Activated CD8-positive, alpha-beta memory T cell treated with anti-CD3 and anti-CD28 coated beads, Interleukin-2, amount 10 ng/mL, durations not matched to agents 7 days and 5 days (primary cell): Measurements from ENCODE around the gene CPVL. TPM values are rescaled to one million over a fixed set of nuclear protein-coding genes. Genes with fewer than 3 reads are reported as not detected.

ENCODE experiments used
- ATAC-seq: fragments of 150-1000 bp; cut with Tn5 transposase; one replicate; pipeline ENCODE4 v1.10.0; 2021; ENCODE audit warnings: moderate library complexity
- CTCF ChIA-PET: fragments of 350-600 bp; sonication (Branson Sonifier 250); formaldehyde crosslinking; loops from one replicate; lab custom pipeline; 2021; ENCODE audit warnings: antibody characterized with exemption; lab: Charles Lee
- DNase-seq: peaks from one replicate; pipeline ENCODE4 v3.0.0-alpha.2; 2020
- H3K27ac Mint-ChIP-seq: one replicate; pipeline ENCODE4 v1.8.0; 2021; ENCODE audit warnings: mild to moderate bottlenecking, mixed read lengths
- H3K27me3 Mint-ChIP-seq: one replicate; pipeline ENCODE4 v1.8.0; 2021; ENCODE audit warnings: mixed read lengths
- H3K36me3 Mint-ChIP-seq: one replicate; pipeline ENCODE4 v1.8.0; 2021; ENCODE audit warnings: mild to moderate bottlenecking, mixed read lengths
- H3K4me1 Mint-ChIP-seq: one replicate; pipeline ENCODE4 v1.8.0; 2021; ENCODE audit warnings: mixed read lengths
- H3K4me3 Mint-ChIP-seq: one replicate; pipeline ENCODE4 v1.8.0; 2021; ENCODE audit warnings: mild to moderate bottlenecking, moderate library complexity, mixed read lengths
- H3K9me3 Mint-ChIP-seq: one replicate; pipeline ENCODE4 v1.8.0; 2022; ENCODE audit warnings: low read depth, mixed read lengths
- total RNA-seq, 2 experiments: library from RNA; stranded (reverse); gene quantifications; one replicate each; pipeline ENCODE4 v1.2.3, GENCODE V29; 2021

Gene CPVL
- total RNA-seq, 2 experiments from 2014 or later: 0.33 to 1.8 TPM

DNA sequence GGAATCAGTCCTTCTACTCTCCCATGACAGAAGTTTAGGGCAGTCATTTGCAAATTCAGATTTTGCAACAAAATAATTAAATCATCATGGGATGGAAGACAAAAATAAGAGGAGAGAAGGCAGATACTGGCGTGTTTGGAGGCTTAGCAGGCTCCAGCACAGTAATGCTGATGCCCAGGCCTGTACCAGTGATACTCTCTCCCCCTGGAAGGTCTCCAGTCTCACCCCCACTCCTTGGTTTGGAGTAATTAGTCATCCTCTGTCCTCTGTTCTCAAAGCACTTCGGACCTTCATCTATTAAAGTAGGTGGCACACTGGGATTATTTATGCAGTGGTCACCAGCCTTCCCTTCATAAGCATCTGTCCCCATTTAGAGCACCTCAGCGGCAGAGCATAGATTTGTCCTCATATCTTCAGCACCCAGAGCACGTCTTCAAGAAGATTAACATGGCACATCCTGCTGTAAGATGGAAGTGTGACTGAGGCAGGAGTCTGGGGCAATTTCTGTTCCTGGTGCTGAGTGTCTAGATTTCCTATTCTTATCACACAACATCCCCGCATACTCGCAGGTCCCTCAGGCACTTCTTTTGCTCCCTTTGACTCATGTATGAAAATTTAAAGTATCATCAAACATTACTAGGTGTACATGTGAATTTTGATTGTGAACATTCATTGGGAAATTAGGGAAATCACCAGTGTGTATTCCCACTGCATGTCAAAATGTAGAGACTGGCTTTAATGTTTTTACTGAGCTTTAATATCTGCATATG is 156.9 kb downstream of the CPVL start:
- DNase-seq (no peak), ATAC-seq (no peak)
- H3K36me3 Mint-ChIP-seq: no peaks in the 10 kb centered on the region
- H3K27me3 Mint-ChIP-seq: peaks cover 17% of the 10 kb centered on the region
- CTCF ChIA-PET: no interaction called here
- H3K4me1 Mint-ChIP-seq: no peaks in the 10 kb centered on the region
- H3K4me3 Mint-ChIP-seq: no peak overlapping the region
- H3K27ac Mint-ChIP-seq: no peak overlapping the region
- no peaks in the 10 kb centered on the region for H3K9me3 Mint-ChIP-seq

DNA sequence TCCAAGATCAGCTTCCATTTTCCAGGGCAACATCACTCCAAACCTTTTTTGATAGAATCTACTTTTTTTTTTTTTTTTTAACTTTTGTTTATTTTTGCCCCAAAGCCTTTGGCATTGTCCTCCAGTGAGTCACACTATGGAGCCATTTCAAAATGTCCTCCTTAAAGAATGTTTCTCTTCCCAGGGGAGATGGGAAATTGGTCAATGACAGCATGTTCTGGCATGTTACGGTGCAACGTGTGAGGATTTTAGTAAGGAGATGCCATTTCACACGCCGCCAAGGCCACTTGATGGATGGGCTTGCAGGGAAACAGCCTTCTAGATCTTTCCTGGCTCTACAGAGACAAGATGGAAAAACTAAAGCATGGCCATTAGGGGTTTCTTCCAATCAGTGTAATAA is 157.5 kb downstream of the CPVL start:
- Mint-ChIP-seq H3K36me3 (no peaks in the 10 kb centered on the region), H3K9me3 (no peaks in the 10 kb centered on the region), H3K4me3 (no peak overlapping the region), H3K27me3 (peaks cover 22% of the 10 kb centered on the region), H3K27ac (no peak overlapping the region), H3K4me1 (no peaks in the 10 kb centered on the region)
- CTCF ChIA-PET: no interaction called here
- ATAC-seq (no peak), DNase-seq (no peak)

DNA sequence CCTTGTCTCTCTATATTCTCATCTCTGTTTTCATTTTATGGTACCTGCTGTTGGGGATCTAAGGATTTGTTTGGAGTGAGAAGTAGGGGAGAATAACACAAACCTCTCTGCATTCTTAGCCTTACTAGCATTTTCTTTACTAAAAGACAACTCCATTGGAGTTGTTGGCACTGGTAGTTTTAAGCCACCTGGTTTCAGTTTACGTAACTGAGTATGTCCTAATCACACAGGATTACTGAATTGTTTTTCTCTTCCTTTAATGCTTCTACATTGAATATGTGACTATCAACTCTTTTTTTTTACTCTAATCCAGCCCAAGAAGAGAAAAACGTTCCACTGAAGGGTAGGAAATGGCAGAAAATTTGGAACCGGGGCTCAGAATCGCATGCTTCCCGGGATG is 158.2 kb downstream of the CPVL start:
- Mint-ChIP-seq H3K4me3 (no peak overlapping the region), H3K27me3 (peaks cover 21% of the 10 kb centered on the region), H3K36me3 (no peaks in the 10 kb centered on the region), H3K27ac (no peak overlapping the region), H3K9me3 (no peaks in the 10 kb centered on the region), H3K4me1 (no peaks in the 10 kb centered on the region)
- ATAC-seq: no peak
- no peak for DNase-seq
- CTCF ChIA-PET: no interaction called here

DNA sequence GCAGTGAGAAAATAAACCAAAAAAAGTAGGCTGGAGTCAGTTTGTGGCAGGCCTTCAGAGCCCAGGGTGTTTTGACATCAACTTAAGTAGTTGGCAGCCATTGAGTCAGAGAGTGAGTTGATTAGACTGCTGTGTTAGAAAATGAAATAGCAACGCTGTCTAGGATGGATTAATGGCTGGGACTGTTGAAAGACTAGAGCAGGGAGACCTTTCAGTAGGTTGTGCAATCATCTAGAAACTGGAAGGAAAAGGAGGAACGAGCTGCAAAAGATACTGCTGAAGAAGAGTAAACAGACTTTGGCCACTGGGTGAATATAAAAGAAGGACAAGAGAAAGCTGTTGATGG is 159.6 kb downstream of the CPVL start:
- H3K36me3 Mint-ChIP-seq: no peaks in the 10 kb centered on the region
- DNase-seq: no peak
- H3K4me1 Mint-ChIP-seq: no peaks in the 10 kb centered on the region
- no peak overlapping the region for H3K4me3 Mint-ChIP-seq
- no peak for ATAC-seq
- peaks cover 19% of the 10 kb centered on the region for H3K27me3 Mint-ChIP-seq
- CTCF ChIA-PET: no interaction called here
- no peaks in the 10 kb centered on the region for H3K9me3 Mint-ChIP-seq
- no peak overlapping the region for H3K27ac Mint-ChIP-seq

DNA sequence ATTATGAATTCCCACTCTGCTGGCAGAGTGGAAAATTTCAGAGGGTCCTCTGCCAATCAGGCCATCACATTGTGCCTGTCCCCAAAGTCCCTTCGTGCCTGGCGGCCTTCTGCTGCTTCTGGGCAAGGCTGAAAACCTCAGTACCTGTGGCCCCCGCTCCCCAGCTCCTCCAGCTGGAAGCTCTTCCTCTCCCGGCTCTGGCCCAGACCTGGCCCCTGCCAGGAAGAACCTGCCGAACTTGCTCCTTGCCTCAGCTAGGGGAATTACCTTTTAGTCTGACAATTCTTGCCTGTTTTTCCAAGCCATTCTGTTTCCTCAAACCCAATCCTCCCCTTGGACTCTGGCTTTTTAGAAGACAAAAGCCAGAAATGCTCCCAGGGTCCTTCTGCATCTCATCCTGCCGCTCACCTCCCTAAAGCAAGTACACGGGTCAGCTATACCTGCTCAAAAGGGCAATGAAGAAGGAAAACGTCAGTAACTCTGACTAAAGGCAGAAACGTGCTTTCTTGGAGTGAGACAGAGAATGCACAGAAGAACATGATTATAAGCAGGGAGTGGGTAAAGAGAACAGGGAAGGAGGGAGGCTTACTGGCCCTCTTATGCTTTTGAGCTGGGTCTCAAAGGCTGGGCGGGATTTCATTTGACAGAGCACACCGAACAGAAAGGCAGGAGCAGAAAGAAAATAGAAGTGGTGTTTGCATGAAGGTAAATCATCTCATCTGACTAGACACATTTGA is 160.1 kb downstream of the CPVL start:
- Mint-ChIP-seq H3K4me1 (no peaks in the 10 kb centered on the region), H3K27ac (no peak overlapping the region), H3K36me3 (no peaks in the 10 kb centered on the region), H3K27me3 (peaks cover 20% of the 10 kb centered on the region), H3K4me3 (no peak overlapping the region), H3K9me3 (no peaks in the 10 kb centered on the region)
- CTCF ChIA-PET: no interaction called here
- DNase-seq: no peak
- no peak for ATAC-seq

DNA sequence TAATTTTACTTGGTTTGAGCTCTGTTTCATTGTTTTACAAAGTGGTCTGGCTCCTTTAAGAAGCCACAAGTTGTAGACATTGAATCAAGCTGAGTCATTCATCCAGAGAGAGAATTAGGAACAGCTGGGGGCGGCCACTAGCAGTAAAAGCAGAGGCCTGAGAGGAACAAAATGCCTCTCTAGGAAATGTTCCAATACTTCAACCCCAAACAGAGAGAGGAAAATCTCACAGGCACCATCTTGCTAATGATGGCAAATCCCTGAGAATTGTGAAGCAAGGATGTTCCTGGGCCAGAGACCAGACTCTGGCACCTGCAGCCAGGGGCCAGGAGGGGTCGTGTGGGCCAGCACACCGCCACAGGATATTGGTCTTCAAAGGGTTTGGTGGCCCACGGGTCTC is 161.7 kb downstream of the CPVL start:
- DNase-seq (no peak), ATAC-seq (no peak)
- Mint-ChIP-seq H3K36me3 (no peaks in the 10 kb centered on the region), H3K27ac (no peak overlapping the region), H3K9me3 (no peaks in the 10 kb centered on the region), H3K4me1 (no peaks in the 10 kb centered on the region), H3K4me3 (no peak overlapping the region), H3K27me3 (peaks cover 23% of the 10 kb centered on the region)
- CTCF ChIA-PET: no interaction called here

GRCh38 chr7:28984217-28984616 is 162.1 kb downstream of the CPVL start:
- H3K4me3 Mint-ChIP-seq: no peak overlapping the region
- no peaks in the 10 kb centered on the region for H3K9me3 Mint-ChIP-seq
- peaks cover 23% of the 10 kb centered on the region for H3K27me3 Mint-ChIP-seq
- CTCF ChIA-PET: no interaction called here
- DNase-seq (no peak), ATAC-seq (no peak)
- no peaks in the 10 kb centered on the region for H3K36me3 Mint-ChIP-seq
- no peak overlapping the region for H3K27ac Mint-ChIP-seq
- no peaks in the 10 kb centered on the region for H3K4me1 Mint-ChIP-seq

DNA sequence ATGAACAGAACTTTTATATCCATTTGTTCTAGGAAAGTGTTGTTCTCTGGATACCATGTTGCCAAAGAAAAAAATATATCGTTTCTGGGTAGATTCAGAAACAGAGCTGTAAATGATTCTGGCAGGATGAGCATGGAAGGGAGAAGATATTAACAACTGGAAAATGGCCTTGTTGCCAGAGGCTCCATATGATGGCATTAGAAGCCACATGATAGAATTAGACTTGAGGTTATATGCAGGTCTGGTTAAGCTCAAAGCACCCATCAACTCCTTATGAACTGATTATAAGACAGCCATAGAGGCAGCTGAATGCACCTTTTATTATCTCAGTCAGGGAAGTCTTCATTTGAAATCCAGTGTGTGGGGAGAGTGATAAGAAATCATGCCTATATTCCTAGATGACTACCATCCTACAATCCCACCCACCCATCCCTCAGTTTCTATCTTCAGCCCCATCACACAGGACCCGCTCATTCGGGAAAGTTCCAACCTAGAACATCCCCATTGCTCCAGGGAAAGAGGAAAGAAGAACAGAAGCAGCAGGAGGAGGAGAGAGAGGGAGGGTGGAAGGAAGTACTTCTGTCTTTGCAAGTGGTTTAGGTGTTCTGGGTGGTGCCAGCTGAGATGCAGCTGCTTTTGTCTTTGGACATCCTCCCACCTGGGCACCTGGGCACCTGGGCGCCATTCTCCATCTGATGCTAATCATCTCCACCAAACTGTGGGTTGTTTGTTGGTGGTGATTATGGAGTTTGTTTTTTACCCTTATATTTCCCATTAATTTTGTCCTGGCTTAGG is 162.7 kb downstream of the CPVL start:
- no peak overlapping the region for H3K27ac Mint-ChIP-seq
- DNase-seq (no peak), ATAC-seq (no peak)
- no peak overlapping the region for H3K4me3 Mint-ChIP-seq
- H3K9me3 Mint-ChIP-seq: no peaks in the 10 kb centered on the region
- no peaks in the 10 kb centered on the region for H3K36me3 Mint-ChIP-seq
- no peaks in the 10 kb centered on the region for H3K4me1 Mint-ChIP-seq
- CTCF ChIA-PET: no interaction called here
- peaks cover 22% of the 10 kb centered on the region for H3K27me3 Mint-ChIP-seq

DNA sequence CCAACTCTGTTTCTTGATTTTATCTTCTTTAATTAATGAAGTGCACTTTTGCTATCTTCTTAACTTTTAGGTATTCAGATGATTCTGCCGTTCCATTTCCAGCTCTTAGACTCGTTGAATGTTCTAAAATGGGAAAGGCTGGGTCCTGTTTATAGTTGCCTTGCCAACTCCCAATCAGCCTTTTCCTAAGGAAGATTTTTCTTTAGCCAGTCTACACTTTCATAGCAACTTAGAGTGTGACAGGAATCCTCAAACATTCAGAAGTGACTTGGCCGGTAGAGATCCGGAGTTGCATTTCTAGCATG is 165.2 kb downstream of the CPVL start:
- ATAC-seq (no peak), DNase-seq (no peak)
- CTCF ChIA-PET: interaction anchor here (0.9 kb wide), 1 partner anchor 58 kb away, joined by 4 read pairs; no protein-coding TSS in a partner anchor
- Mint-ChIP-seq H3K27me3 (peaks cover 9% of the 10 kb centered on the region), H3K4me1 (no peaks in the 10 kb centered on the region), H3K36me3 (no peaks in the 10 kb centered on the region), H3K9me3 (no peaks in the 10 kb centered on the region), H3K4me3 (no peak overlapping the region), H3K27ac (no peak overlapping the region)

GRCh38 chr7:28980451-28981160 is 165.7 kb downstream of the CPVL start:
- Mint-ChIP-seq H3K36me3 (no peaks in the 10 kb centered on the region), H3K4me1 (no peaks in the 10 kb centered on the region), H3K9me3 (no peaks in the 10 kb centered on the region), H3K4me3 (no peak overlapping the region), H3K27me3 (peaks cover 9% of the 10 kb centered on the region), H3K27ac (no peak overlapping the region)
- no peak for DNase-seq
- CTCF ChIA-PET: interaction anchor here (0.8 to 0.9 kb wide), 2 partner anchors 57 to 126 kb away, joined by 3 to 4 read pairs; no protein-coding TSS in a partner anchor
- ATAC-seq: no peak

DNA sequence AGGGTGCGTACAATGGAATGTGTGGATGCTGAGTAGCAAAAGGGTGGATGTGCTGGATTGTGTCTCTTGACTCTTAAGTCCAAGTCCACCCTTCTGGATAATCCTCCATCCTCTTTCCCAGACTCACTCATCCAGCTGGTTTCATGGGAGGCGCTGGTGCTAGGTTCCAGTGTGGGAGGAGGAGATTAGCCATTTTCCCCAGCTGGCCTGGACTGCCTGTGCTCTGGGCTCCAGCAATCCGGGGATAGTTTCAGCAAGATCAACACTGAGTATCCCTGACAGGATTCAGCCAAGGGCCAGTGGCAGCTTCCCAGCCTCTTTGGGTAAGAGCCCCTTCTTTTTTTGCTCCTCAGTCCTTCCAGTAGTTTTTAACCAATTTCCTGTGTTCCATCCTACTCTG is 166.6 kb downstream of the CPVL start:
- CTCF ChIA-PET: no interaction called here
- ATAC-seq (no peak), DNase-seq (no peak)
- Mint-ChIP-seq H3K27me3 (peaks cover 9% of the 10 kb centered on the region), H3K9me3 (no peaks in the 10 kb centered on the region), H3K36me3 (peaks cover 1% of the 10 kb centered on the region), H3K4me1 (no peaks in the 10 kb centered on the region), H3K4me3 (no peak overlapping the region), H3K27ac (no peak overlapping the region)

- Mint-ChIP-seq H3K27ac (no peak overlapping the region), H3K4me3 (no peak overlapping the region), H3K27me3 (peaks cover 4% of the 10 kb centered on the region), H3K9me3 (peaks cover 10% of the 10 kb centered on the region), H3K4me1 (no peaks in the 10 kb centered on the region), H3K36me3 (peaks cover 1% of the 10 kb centered on the region)
- no peak for DNase-seq
- CTCF ChIA-PET: no interaction called here
- no peak for ATAC-seq
Observed at GRCh38 chr7:28977881-28978280, 168.5 kb downstream of the CPVL start.

DNA sequence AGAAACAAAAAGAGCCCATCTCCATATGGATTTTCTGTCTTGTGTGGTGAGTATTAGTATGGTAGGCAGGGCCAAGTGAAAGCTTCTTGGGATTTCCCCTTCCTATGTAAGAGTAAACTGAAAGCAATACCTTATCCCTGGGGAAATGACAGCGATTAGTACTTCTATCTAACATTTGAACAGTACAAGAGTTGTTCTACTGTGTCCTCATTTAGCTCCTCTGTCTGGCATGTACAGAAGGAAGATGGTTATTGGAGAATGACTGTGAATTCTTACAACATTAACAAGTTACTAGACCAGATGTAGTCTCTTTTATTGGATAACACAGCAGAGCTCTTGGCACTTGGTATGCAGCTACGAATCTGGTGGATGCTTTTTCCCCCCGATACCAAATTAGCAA is 170.3 kb downstream of the CPVL start:
- H3K36me3 Mint-ChIP-seq: peaks cover 1% of the 10 kb centered on the region

More for the DNA sequence above, 170.3 kb downstream of the CPVL start:
- Mint-ChIP-seq H3K9me3 (peaks cover 16% of the 10 kb centered on the region), H3K27ac (no peak overlapping the region), H3K4me1 (no peaks in the 10 kb centered on the region), H3K27me3 (peaks cover 3% of the 10 kb centered on the region), H3K4me3 (no peak overlapping the region)
- no peak for ATAC-seq
- DNase-seq: no peak
- CTCF ChIA-PET: no interaction called here
